IPS DF 6.9 (cell line): ENCODE results near the gene TFDP2.
"Not testable (repeated sequence)": the region's sequence is repeated elsewhere in the genome, so short reads cannot be mapped to it uniquely, and the experiment has no call there.

Source experiments
- DNase-seq: peaks from one replicate; pipeline ENCODE4 v3.0.0-alpha.2; 2013; ENCODE audit warnings: low read depth, low spot score
- H3K27ac ChIP-seq: one replicate; pipeline ENCODE4 v1.5.1; 2013; ENCODE audit warnings: low read length, control low read depth
- H3K27me3 ChIP-seq: 2 replicates; pipeline ENCODE4 v1.6.1; 2013; ENCODE audit warnings: mild to moderate bottlenecking, low read length; ENCODE audit not compliant: control insufficient read depth, insufficient read depth
- H3K36me3 ChIP-seq: 2 replicates; pipeline ENCODE4 v1.6.1; 2013; ENCODE audit warnings: low read length; ENCODE audit not compliant: control insufficient read depth, insufficient read depth
- H3K4me1 ChIP-seq: 2 replicates; pipeline ENCODE4 v1.6.1; 2013; ENCODE audit warnings: low read length; ENCODE audit not compliant: control insufficient read depth, insufficient read depth
- H3K4me3 ChIP-seq: 2 replicates; pipeline ENCODE4 v1.5.1; 2013; ENCODE audit warnings: mild to moderate bottlenecking, low read length
- H3K9me3 ChIP-seq: 2 replicates; pipeline ENCODE4 v1.6.1; 2013; ENCODE audit warnings: low read length, inconsistent platforms; ENCODE audit not compliant: control insufficient read depth, insufficient read depth
- WGBS: extraction: QIAGEN DNeasy Blood & Tissue Kit; methylation state at CpG from one replicate; pipeline ENCODE4 v1.1.7; 2013; ENCODE audit warnings: mixed read lengths, missing lambda C conversion rate; ENCODE audit not compliant: insufficient read length, insufficient coverage; 5-methylcytosine and 5-hydroxymethylcytosine counted together

Gene TFDP2

GRCh38 chr3:142075656-142076055 lies 73.7 kb downstream of the TFDP2 start:
- not testable (repeated sequence) for H3K27ac ChIP-seq, H3K36me3 ChIP-seq, H3K4me1 ChIP-seq, H3K9me3 ChIP-seq, H3K27me3 ChIP-seq, DNase-seq, H3K4me3 ChIP-seq
- no CpG with 5 or more reads among the region's 4 CpGs for WGBS

- no CpG with 5 or more reads among the region's 3 CpGs for WGBS
- Histone ChIP-seq H3K4me1 (no peaks in the 10 kb centered on the region), H3K27me3 (no peaks in the 10 kb centered on the region), H3K9me3 (no peaks in the 10 kb centered on the region), H3K4me3 (no peak overlapping the region), H3K36me3 (no peaks in the 10 kb centered on the region), H3K27ac (no peak overlapping the region)
- no peak for DNase-seq
Measured at GRCh38 chr3:142072816-142073215, 76.5 kb downstream of the TFDP2 start.

DNA sequence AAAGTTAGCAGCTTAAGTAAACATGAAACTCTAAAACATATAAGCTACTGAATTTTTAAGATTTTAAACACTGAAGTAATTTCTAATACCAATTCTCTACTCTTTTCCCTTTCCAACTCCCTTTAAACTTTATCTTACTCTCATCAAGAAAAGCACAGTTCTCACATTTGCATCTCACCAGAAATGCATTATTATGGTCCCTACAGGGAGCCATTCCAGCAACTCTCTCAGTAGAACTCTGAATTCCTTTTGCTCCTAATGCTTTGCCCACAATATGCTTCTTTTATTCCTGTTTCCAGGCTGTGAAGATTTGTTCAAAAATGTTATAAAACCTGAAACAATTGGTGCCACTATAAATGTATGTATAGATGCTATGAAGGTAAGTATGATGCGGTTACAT lies 83.4 kb downstream of the TFDP2 start:
- no peak overlapping the region for H3K4me3 ChIP-seq

GRCh38 chr3:142065344-142065743 lies 84.0 kb downstream of the TFDP2 start:
- no CpG with 5 or more reads among the region's 7 CpGs for WGBS
- H3K27ac ChIP-seq, result no peak overlapping the region

More for the DNA sequence above, 83.4 kb downstream of the TFDP2 start:
- peaks cover 6% of the 10 kb centered on the region for H3K4me1 ChIP-seq
- H3K36me3 ChIP-seq, result no peaks in the 10 kb centered on the region
- no peaks in the 10 kb centered on the region for H3K27me3 ChIP-seq
- no peak for DNase-seq
- no peaks in the 10 kb centered on the region for H3K9me3 ChIP-seq
- no peak overlapping the region for H3K27ac ChIP-seq
- no CpG with 5 or more reads among the region's 1 CpG for WGBS

GRCh38 chr3:142064454-142064853 lies 84.9 kb downstream of the TFDP2 start:
- no peak overlapping the region for H3K27ac ChIP-seq
- H3K27me3 ChIP-seq, result no peaks in the 10 kb centered on the region
- no peaks in the 10 kb centered on the region for H3K9me3 ChIP-seq
- H3K4me1 ChIP-seq, result peaks cover 6% of the 10 kb centered on the region
- no CpG with 5 or more reads among the region's 3 CpGs for WGBS
- no peak overlapping the region for H3K4me3 ChIP-seq
- no peak for DNase-seq
- no peaks in the 10 kb centered on the region for H3K36me3 ChIP-seq

More at GRCh38 chr3:142065344-142065743, 84.0 kb downstream of the TFDP2 start:
- H3K4me1 ChIP-seq, result peaks cover 6% of the 10 kb centered on the region
- no peak overlapping the region for H3K4me3 ChIP-seq
- no peak for DNase-seq
- H3K9me3 ChIP-seq, result no peaks in the 10 kb centered on the region
- no peaks in the 10 kb centered on the region for H3K36me3 ChIP-seq
- H3K27me3 ChIP-seq, result no peaks in the 10 kb centered on the region

DNA sequence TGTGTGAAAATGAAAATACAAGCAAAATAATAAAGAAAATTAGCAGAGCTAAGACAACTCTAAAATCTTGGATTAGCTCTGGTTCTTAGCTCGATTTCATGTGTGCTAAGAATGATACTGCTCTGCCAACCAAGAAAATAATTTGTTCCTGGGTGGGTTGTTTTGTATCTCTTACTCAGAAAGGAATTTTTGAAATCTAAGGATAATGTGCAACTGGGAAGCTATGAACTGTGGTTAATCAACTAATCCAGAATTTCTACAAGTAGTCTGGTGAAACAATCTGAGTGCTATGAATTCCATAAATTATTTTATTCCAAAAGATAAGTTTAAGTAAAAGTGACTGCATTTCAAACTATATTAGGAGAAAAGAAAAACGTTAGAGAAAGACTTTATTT lies 92.0 kb downstream of the TFDP2 start:
- WGBS, result no CpG with 5 or more reads among the region's 2 CpGs
- Histone ChIP-seq H3K9me3 (no peaks in the 10 kb centered on the region), H3K27me3 (no peaks in the 10 kb centered on the region), H3K27ac (no peak overlapping the region), H3K4me1 (no peaks in the 10 kb centered on the region), H3K36me3 (no peaks in the 10 kb centered on the region), H3K4me3 (no peak overlapping the region)
- DNase-seq, result no peak

- H3K36me3 ChIP-seq, result no peaks in the 10 kb centered on the region
- H3K27me3 ChIP-seq, result no peaks in the 10 kb centered on the region
- WGBS, result no CpG with 5 or more reads among the region's 2 CpGs
- no peaks in the 10 kb centered on the region for H3K4me1 ChIP-seq
- DNase-seq, result no peak
- H3K9me3 ChIP-seq, result no peaks in the 10 kb centered on the region
- H3K4me3 ChIP-seq, result no peak overlapping the region
- no peak overlapping the region for H3K27ac ChIP-seq
Measured at GRCh38 chr3:142056656-142057330, 92.6 kb downstream of the TFDP2 start.

DNA sequence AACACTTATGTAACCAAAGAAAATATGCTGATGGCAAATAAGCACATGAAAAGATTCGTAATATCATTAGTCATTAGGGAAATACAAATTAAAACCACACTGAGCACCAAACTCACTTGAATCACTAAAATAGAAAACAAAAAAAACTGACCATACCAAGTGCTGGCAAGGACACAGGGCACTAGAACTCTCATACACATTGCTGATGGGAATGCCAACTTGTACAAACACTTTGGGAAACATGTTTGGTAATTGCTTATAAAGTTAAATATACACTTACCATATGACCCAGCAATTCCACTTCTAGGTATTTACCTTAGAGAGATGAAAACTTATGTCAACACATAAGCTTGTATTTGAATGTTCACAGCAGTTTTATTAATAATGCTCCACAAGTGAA lies 95.5 kb downstream of the TFDP2 start:
- no peak for DNase-seq
- no peak overlapping the region for H3K27ac ChIP-seq
- no CpG with 5 or more reads among the region's 1 CpG for WGBS
- no peaks in the 10 kb centered on the region for H3K4me1 ChIP-seq
- H3K9me3 ChIP-seq, result no peaks in the 10 kb centered on the region
- no peaks in the 10 kb centered on the region for H3K27me3 ChIP-seq
- H3K4me3 ChIP-seq, result no peak overlapping the region
- H3K36me3 ChIP-seq, result no peaks in the 10 kb centered on the region

- WGBS, result no CpG with 5 or more reads among the region's 2 CpGs
- Histone ChIP-seq H3K27ac (no peak overlapping the region), H3K4me1 (no peaks in the 10 kb centered on the region), H3K27me3 (no peaks in the 10 kb centered on the region), H3K4me3 (no peak overlapping the region), H3K9me3 (no peaks in the 10 kb centered on the region), H3K36me3 (no peaks in the 10 kb centered on the region)
- no peak for DNase-seq
Measured at GRCh38 chr3:142053244-142053643, 96.1 kb downstream of the TFDP2 start.

DNA sequence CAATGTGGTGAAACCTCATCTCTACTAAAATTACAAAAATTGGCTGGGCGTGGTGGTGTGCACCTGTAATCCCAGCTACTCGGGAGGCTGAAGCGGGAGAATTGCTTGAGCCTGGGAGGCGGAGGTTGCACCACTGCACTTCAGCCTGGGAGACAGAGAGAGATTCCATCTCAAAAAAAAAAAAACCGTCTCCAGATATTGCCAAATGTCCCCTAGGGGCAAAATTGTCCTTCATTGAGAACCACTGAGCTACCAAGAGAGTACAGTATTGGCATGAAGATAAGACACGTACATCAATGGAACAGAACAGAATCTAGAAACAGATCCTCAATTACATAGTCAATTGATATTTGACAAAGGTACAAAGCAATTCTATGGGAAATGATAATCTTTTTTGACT lies 98.0 kb downstream of the TFDP2 start:
- Histone ChIP-seq H3K36me3 (no peaks in the 10 kb centered on the region), H3K27me3 (no peaks in the 10 kb centered on the region), H3K27ac (no peak overlapping the region), H3K4me3 (no peak overlapping the region), H3K9me3 (no peaks in the 10 kb centered on the region), H3K4me1 (no peaks in the 10 kb centered on the region)
- DNase-seq, result no peak
- WGBS, result no CpG with 5 or more reads among the region's 6 CpGs

- DNase-seq, result no peak
- WGBS, result no CpG with 5 or more reads among the region's 1 CpG
Measured at GRCh38 chr3:142047021-142047369, 102.3 kb downstream of the TFDP2 start.

More at GRCh38 chr3:142047021-142047369, 102.3 kb downstream of the TFDP2 start:
- Histone ChIP-seq H3K4me3 (no peak overlapping the region), H3K36me3 (no peaks in the 10 kb centered on the region), H3K4me1 (no peaks in the 10 kb centered on the region), H3K27ac (no peak overlapping the region), H3K27me3 (no peaks in the 10 kb centered on the region), H3K9me3 (no peaks in the 10 kb centered on the region)
